Type B pancreatic cell (in vitro differentiated cells): ENCODE measurements around the gene KLK8. TPM values are rescaled to one million over a fixed set of nuclear protein-coding genes. Genes with fewer than 3 reads are reported as not detected.

Experiments used
- DNase-seq: peaks from one replicate; pipeline ENCODE4 v3.0.0; 2021; ENCODE audit warnings: mixed read lengths; ENCODE audit not compliant: unreplicated experiment; ENCODE audit errors: extremely low spot score
- H3K27ac Mint-ChIP-seq: 2 replicates; pipeline ENCODE4 v1.8.0; 2021; ENCODE audit warnings: mild to moderate bottlenecking, mixed read lengths
- H3K27me3 Mint-ChIP-seq: 2 replicates; pipeline ENCODE4 v1.8.0; 2021; ENCODE audit warnings: mixed read lengths
- H3K36me3 Mint-ChIP-seq: 2 replicates; pipeline ENCODE4 v1.8.0; 2021; ENCODE audit warnings: mixed read lengths
- H3K4me1 Mint-ChIP-seq: one replicate; pipeline ENCODE4 v1.8.0; 2021; ENCODE audit warnings: mixed read lengths; ENCODE audit not compliant: unreplicated experiment
- H3K4me3 Mint-ChIP-seq: 2 replicates; pipeline ENCODE4 v1.8.0; 2021; ENCODE audit warnings: mild to moderate bottlenecking, mixed read lengths
- H3K9me3 Mint-ChIP-seq: 2 replicates; pipeline ENCODE4 v1.8.0; 2021; ENCODE audit warnings: mixed read lengths
- total RNA-seq: library from RNA; stranded (reverse); gene quantifications from 2 replicates; pipeline ENCODE4 v1.2.1, GENCODE V29; 2021; ENCODE audit warnings: low replicate concordance
- TF ChIP-seq, protein P1 (sequence below): fragments of 200-600 bp; sonication (generic); conservative IDR thresholded peaks from 2 replicates; pipeline ENCODE4 v1.5.0; 2021; ENCODE audit warnings: antibody characterized with exemption, mild to moderate bottlenecking

KLK8 gene
- total RNA-seq, 1 donor from 2014 or later: 2.6 TPM

DNA sequence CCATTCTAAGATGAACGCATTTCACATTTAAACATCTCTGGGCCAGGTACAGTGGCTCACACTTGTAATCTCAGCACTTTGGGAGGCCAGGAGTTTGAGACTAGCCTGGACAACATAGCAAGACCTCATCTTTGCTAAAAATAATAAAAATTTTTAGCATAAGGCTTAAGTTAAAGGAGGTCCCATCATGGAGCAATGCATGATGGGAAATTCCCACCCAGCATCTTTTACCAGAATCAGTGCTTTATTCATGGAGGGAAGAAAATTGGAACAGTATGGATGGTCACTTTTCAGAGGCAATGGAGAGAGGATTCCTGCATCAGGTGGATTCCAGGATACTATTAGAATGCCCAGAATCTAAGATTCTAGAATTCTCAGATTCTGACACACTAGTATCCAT is 3.8 kb upstream of the KLK8 start:
- Mint-ChIP-seq H3K4me3 (no peak overlapping the region), H3K27ac (no peak overlapping the region), H3K27me3 (peaks cover 43% of the 10 kb centered on the region), H3K36me3 (no peaks in the 10 kb centered on the region), H3K4me1 (peaks cover 3% of the 10 kb centered on the region), H3K9me3 (no peaks in the 10 kb centered on the region)
- DNase-seq: no peak
- TF ChIP-seq, protein P1, sequence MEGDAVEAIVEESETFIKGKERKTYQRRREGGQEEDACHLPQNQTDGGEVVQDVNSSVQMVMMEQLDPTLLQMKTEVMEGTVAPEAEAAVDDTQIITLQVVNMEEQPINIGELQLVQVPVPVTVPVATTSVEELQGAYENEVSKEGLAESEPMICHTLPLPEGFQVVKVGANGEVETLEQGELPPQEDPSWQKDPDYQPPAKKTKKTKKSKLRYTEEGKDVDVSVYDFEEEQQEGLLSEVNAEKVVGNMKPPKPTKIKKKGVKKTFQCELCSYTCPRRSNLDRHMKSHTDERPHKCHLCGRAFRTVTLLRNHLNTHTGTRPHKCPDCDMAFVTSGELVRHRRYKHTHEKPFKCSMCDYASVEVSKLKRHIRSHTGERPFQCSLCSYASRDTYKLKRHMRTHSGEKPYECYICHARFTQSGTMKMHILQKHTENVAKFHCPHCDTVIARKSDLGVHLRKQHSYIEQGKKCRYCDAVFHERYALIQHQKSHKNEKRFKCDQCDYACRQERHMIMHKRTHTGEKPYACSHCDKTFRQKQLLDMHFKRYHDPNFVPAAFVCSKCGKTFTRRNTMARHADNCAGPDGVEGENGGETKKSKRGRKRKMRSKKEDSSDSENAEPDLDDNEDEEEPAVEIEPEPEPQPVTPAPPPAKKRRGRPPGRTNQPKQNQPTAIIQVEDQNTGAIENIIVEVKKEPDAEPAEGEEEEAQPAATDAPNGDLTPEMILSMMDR: no peak

DNA sequence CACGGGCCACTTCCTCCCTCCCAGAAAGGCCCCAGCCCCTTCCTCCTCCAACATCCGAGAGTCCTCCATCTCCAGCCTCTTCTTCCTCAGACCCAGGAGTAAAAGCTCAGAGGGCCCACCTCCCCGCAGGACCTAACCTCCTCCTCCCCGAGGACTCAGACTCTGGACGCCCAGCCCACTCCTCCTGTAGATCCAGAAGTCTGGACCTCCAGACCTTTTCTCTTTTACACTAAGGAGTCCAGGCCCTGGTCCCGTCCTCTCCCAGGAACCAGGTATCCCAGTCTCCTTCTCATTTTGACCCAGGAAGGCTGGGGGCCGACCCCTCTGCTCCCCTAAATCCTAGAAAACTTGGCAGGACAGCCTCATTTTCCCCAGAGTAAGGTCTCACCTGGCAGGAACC is 1.9 kb upstream of the KLK8 start:
- peaks cover 3% of the 10 kb centered on the region for H3K4me1 Mint-ChIP-seq
- H3K27me3 Mint-ChIP-seq: peaks cover 32% of the 10 kb centered on the region
- H3K9me3 Mint-ChIP-seq: no peaks in the 10 kb centered on the region
- no peak for DNase-seq
- no peaks in the 10 kb centered on the region for H3K36me3 Mint-ChIP-seq
- no peak overlapping the region for H3K4me3 Mint-ChIP-seq
- TF ChIP-seq, protein P1: no peak
- H3K27ac Mint-ChIP-seq: no peak overlapping the region

DNA sequence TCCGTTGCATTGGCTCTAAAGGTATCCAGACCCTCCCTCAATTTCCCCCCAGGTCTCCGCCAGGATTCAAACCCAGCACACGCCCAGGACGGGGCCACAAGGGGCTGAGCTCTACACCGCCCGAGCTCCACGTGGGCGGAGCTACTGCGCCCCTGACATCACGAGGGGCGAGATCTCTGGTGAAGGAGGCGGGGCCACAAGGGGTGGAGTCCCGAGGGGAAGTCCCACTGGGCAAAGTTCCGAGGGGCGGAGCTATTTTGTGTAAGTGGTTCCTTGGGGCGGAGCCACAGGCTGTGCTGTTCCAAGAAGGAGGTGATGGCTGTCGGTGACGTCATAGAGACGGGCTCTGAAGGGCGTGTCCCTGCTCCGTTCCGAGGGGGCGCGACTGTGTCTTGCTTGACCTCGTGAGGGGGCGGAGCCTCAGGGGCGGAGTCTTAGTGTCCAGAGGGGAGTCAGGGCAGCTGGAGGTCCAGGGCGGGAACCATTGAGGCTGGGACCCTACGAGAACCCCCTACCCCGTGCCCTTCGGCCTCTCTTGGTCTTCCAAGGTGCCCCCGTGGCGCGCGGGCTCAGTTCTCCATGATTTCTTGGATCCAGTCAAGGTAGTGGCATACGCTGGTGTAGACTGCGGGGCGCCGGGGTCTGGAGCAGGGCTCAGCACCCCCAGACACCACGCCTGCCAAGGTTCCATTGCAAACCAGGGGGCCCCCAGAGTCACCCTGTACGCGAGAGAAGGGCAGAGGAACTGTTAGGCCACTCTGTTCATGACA is 1.3 kb upstream of the KLK8 start:
- Mint-ChIP-seq H3K27ac (peak overlapping the region; percentile 87), H3K4me3 (peak overlapping the region; percentile 74), H3K27me3 (peaks cover 36% of the 10 kb centered on the region)

DNA sequence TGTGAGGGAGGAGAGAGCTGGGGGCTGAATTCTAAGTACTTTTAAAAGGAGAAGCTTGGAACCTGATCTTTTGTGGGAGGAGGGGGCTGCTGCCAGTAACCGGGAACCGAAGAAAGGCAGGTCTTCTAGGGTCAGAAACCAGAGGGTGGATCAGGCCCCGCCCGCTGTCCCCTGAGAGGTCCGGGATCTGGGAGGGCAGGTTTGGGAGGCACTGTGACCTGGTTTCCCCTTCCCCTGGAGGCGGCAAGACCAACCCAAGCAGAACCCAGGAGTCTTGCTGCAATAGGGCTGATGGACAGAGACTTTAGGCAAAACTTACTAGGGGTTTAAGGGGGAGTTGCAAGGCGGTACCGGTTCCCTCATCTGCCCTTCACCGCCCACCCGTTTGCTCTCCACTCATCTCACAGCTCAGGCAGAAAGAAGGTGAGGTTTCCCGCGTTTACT is 707 bp upstream of the KLK8 start:
- H3K4me1 Mint-ChIP-seq: peaks cover 3% of the 10 kb centered on the region
- H3K36me3 Mint-ChIP-seq: no peaks in the 10 kb centered on the region
- no peak for DNase-seq
- peak overlapping the region; percentile 87 for H3K27ac Mint-ChIP-seq
- peaks cover 36% of the 10 kb centered on the region for H3K27me3 Mint-ChIP-seq
- H3K4me3 Mint-ChIP-seq: peak overlapping the region; percentile 74
- TF ChIP-seq, protein P1: no peak
- H3K9me3 Mint-ChIP-seq: no peaks in the 10 kb centered on the region

More for the DNA sequence above, 1.3 kb upstream of the KLK8 start:
- no peaks in the 10 kb centered on the region for H3K9me3 Mint-ChIP-seq
- no peaks in the 10 kb centered on the region for H3K36me3 Mint-ChIP-seq
- peaks cover 3% of the 10 kb centered on the region for H3K4me1 Mint-ChIP-seq
- TF ChIP-seq, protein P1: no peak
- DNase-seq: no peak

DNA sequence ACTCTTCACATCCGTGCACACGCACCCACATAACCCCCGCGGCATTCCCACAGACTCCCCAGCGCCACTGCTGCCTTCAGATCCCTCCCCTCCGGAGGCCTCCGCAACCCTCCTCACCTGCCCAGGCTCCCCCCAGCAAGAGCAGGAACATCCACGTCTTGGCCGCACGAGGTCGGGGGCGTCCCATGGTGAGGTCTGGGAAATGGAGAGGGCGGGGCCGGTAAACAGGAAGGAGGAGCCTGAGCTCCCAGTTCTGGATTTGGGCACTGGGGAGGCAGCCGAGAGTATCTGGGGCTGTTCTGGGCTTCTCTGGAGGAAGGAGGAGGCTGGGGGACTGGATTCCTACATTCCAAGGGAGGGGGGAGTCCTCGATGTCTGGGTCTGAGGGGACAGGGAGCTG is 423 bp downstream of the KLK8 start:
- DNase-seq: no peak
- TF ChIP-seq, protein P1: no peak
- H3K4me1 Mint-ChIP-seq: peaks cover 3% of the 10 kb centered on the region
- H3K9me3 Mint-ChIP-seq: no peaks in the 10 kb centered on the region
- H3K4me3 Mint-ChIP-seq: no peak overlapping the region
- peak overlapping the region; percentile 87 for H3K27ac Mint-ChIP-seq
- H3K36me3 Mint-ChIP-seq: no peaks in the 10 kb centered on the region
- peaks cover 32% of the 10 kb centered on the region for H3K27me3 Mint-ChIP-seq
